ENCODE data around the gene EFCAB9.
"Not testable (repeated sequence)": the region's sequence is repeated elsewhere in the genome, so short reads cannot be mapped to it uniquely, and the experiment has no call there.

Gene EFCAB9

DNA sequence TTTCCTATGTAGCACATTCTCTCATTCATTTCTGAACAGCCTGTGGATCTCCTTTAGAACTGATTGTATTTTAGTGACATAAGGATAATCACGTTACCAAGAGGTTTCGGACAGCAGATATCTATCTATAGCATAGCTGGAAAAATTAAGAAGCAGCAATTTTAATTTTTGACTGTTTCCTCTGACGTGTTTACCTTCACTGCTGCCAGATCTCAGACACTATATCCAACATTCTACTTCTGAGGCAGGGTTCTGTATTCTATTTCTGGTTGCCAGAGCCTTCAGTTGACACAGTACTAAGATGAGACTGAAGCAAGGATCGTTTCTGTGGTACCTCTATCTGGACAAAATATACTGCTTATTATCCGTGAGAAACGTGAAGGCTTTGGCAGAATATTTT, at the start of gene EFCAB9:
Gene EFCAB9 (plus strand): TSS at position 301 of the 400 bp plus-strand sequence. CDS start 1 bp downstream, at position 302.
- peaks cover 10% of the 10 kb centered on the region for H3K4me1 Mint-ChIP-seq (ENCODE audit: low read depth)
- H3K27ac Mint-ChIP-seq: no peak within 1 kb of the TSS
- H3K36me3 Mint-ChIP-seq (ENCODE audit: low read depth): no peaks in the 10 kb centered on the region
- no peak within 1 kb of the TSS for H3K4me3 Mint-ChIP-seq
- intact Hi-C loops (cut with micrococcal nuclease): loop anchor here (10.0 kb wide), 1 partner anchor 279 kb away; no protein-coding TSS in a partner anchor
- H3K9me3 Mint-ChIP-seq: peaks cover 6% of the 10 kb centered on the region
- peaks cover 8% of the 10 kb centered on the region for H3K27me3 Mint-ChIP-seq

DNA sequence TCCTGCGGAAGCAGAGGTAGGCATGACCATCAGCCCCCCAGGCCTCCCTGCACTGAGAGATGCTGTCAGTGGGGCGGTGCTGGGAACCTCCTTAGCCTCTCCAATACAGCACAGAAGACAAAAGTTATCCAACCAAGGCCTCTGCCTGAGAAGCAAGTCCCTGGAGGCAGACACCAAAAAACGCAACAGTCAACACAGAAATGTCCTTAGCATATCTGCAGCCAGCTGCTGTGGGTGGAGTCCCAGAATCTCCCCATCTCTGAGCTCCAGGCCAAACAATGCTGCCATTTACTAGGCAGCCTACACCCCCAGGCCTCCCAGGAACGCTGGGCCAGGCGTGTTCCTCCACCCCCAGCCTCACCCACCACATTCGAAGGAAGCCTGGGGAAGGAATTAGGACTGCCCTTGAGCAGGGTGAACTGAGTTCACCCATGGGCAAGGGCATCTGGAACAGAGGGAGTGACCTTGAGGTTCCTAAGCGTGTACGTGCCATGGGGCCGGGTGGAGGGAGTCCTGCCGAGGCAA, 49.6 kb upstream of the EFCAB9 start:
- intact Hi-C loops (cut with micrococcal nuclease): no loop called here
- peaks cover 94% of the 10 kb centered on the region for H3K36me3 Mint-ChIP-seq (ENCODE audit: low read depth)
- no peak overlapping the region for H3K4me3 Mint-ChIP-seq
- H3K4me1 Mint-ChIP-seq (ENCODE audit: low read depth): peaks cover 79% of the 10 kb centered on the region
- H3K9me3 Mint-ChIP-seq: no peaks in the 10 kb centered on the region
- H3K27ac Mint-ChIP-seq: peak overlapping the region; percentile 35
- no peaks in the 10 kb centered on the region for H3K27me3 Mint-ChIP-seq

DNA sequence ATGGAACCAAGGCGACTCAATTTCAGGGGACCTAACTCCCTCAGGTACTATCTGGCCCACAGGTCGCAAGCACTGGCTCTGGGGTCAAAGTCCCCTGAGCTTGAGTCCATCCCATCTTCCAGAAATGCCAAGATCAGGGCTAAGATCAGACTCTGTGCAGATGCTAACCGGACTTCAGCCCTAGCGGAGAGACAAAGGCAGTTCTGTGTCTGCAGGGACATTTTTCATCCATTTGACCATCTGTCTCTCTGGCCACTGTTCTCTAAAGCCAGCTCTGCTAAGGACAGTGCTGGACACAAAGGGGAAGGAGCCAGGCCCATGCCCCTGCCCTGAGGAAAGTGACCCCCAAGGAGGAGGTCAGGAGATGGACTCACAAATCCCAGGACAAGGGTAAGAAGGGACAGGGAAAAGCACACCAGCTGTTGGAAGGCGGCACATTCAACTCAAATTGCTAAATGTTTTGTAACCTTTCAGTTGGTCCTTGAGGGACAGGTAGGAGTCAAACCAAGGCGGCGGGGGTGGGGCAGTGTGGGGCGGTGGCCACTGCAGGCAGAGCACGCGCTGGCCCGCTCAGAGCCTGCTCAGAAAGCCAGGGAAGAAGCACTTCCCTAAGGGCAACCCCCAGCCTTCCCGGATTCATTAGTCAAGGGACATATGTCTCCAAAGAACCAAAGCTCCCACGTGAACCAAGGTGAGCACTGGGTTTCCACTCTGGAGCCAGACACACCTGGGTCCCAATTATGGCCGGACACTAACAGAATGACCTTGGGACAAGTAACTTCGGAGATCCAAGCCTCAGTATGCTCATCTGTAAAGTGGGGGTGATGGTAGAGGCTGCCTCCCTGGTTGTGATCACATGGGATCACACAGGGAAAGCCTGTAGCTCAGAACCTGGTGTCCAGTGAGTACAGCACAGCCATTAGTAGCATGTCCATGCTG, 48.8 kb upstream of the EFCAB9 start:
- no peak overlapping the region for H3K4me3 Mint-ChIP-seq
- peaks cover 77% of the 10 kb centered on the region for H3K4me1 Mint-ChIP-seq (ENCODE audit: low read depth)
- H3K27me3 Mint-ChIP-seq: no peaks in the 10 kb centered on the region
- intact Hi-C loops (cut with micrococcal nuclease): no loop called here
- H3K36me3 Mint-ChIP-seq (ENCODE audit: low read depth): peaks cover 90% of the 10 kb centered on the region
- peak overlapping the region; percentile 35 for H3K27ac Mint-ChIP-seq
- H3K9me3 Mint-ChIP-seq: no peaks in the 10 kb centered on the region

DNA sequence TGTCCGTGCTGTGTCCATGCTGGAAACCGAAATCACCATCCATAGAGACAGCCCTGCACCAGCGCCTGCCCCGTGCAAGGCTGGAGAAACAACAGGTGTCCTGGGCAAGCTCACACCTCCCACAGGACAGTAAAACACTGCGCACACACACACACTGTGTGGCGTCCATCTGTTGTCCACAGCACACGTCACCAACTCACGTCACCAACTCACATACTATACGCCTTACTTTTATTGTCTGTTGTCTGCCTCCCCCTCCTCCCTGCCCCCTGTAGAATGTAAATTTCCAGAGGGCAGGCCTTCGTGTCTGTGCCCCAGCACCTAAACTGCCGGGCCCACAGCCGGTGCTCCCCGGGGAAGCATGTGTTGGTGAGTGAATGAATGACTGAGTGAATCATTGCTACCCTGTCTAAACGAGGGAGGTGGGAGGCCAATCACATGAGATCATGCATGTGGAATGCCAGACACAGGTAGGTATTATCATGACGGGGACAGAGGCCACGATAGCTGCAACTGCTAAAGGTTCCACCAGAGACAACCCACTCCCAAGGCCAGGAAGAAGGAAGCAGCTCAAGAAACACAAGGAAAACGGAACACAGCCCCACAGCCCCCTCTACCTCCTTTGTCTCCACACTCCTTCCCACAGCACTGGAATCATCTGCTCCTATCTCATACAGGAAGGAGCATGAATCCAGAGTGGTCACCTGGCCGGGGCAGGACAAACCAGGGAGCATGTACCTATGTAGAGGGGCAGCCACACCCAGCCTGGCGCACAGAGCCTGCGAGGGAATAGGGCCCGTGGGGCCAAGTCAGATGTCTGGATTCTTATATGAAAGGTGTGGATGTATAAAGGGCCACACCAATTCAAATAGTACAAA, 47.9 kb upstream of the EFCAB9 start:
- H3K4me1 Mint-ChIP-seq (ENCODE audit: low read depth): peaks cover 79% of the 10 kb centered on the region
- no peaks in the 10 kb centered on the region for H3K27me3 Mint-ChIP-seq
- intact Hi-C loops (cut with micrococcal nuclease): no loop called here
- no peaks in the 10 kb centered on the region for H3K9me3 Mint-ChIP-seq
- peaks cover 87% of the 10 kb centered on the region for H3K36me3 Mint-ChIP-seq (ENCODE audit: low read depth)
- no peak overlapping the region for H3K27ac Mint-ChIP-seq
- H3K4me3 Mint-ChIP-seq: no peak overlapping the region

DNA sequence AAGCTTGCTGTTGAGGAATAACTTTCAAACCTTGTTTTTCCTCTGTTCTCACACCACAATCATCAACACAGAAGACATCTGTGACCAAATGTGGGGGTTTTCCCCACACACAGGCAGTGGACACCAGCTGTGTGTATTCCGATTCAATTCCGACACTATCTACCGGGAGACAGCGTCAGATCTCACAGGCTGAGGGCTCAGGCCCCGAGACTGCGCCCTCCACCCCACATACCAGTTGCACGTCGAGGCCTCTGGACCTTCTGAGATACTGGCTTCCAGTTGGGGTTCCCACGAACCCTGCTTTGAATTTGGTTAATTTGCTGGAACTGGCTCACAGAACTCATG, 47.3 kb upstream of the EFCAB9 start:
- no peaks in the 10 kb centered on the region for H3K9me3 Mint-ChIP-seq
- H3K4me1 Mint-ChIP-seq (ENCODE audit: low read depth): peaks cover 84% of the 10 kb centered on the region
- H3K36me3 Mint-ChIP-seq (ENCODE audit: low read depth): peaks cover 87% of the 10 kb centered on the region
- no peaks in the 10 kb centered on the region for H3K27me3 Mint-ChIP-seq
- peak overlapping the region; percentile 39 for H3K27ac Mint-ChIP-seq
- intact Hi-C loops (cut with micrococcal nuclease): no loop called here
- no peak overlapping the region for H3K4me3 Mint-ChIP-seq

DNA sequence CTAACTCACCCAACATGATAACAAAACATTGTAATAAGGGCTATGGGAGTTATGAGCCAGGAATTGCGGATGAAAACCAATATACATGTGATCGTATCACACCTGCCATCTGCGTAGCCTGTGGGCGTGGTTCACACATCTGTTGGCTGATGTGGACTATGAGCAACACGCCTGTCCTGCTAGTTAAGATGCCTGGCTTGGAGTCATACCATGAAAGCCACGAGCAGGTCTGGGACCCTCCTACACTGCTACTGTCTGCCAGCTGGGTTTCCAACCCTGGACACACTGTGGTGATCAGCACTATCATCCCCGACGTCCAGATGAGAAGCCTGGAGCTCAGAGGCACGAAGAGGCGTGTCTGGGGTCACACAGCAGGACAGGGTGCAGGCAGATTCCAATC, 46.1 kb upstream of the EFCAB9 start:
- Mint-ChIP-seq H3K4me3 (no peak overlapping the region), H3K4me1 (ENCODE audit: low read depth) (peaks cover 88% of the 10 kb centered on the region)
- intact Hi-C loops (cut with micrococcal nuclease): no loop called here

DNA sequence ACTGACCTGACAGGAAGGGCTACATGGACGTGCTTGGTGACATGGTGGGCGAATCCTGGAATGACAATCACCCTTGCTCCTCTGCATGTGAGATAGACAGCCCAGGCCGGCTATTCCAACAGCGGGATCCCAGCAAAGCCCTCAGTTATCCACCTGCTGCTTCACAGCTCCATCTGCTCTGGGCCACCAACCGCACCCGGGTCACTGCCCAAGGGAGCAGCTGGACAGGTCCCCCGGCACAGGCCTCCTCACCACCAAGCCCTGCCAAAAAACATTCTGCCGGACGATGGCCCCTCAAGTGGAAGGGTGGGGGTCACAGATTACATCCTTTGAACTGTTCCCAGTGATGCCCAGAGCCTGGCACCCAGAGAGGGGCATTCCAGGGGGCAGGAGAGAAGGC, 45.6 kb upstream of the EFCAB9 start:
- no peaks in the 10 kb centered on the region for H3K9me3 Mint-ChIP-seq
- intact Hi-C loops (cut with micrococcal nuclease): no loop called here
- peaks cover 87% of the 10 kb centered on the region for H3K36me3 Mint-ChIP-seq (ENCODE audit: low read depth)
- no peaks in the 10 kb centered on the region for H3K27me3 Mint-ChIP-seq
- no peak overlapping the region for H3K27ac Mint-ChIP-seq
- H3K4me3 Mint-ChIP-seq: no peak overlapping the region
- peaks cover 88% of the 10 kb centered on the region for H3K4me1 Mint-ChIP-seq (ENCODE audit: low read depth)

More for the DNA sequence above, 46.1 kb upstream of the EFCAB9 start:
- no peak overlapping the region for H3K27ac Mint-ChIP-seq
- no peaks in the 10 kb centered on the region for H3K27me3 Mint-ChIP-seq
- peaks cover 89% of the 10 kb centered on the region for H3K36me3 Mint-ChIP-seq (ENCODE audit: low read depth)
- H3K9me3 Mint-ChIP-seq: no peaks in the 10 kb centered on the region

DNA sequence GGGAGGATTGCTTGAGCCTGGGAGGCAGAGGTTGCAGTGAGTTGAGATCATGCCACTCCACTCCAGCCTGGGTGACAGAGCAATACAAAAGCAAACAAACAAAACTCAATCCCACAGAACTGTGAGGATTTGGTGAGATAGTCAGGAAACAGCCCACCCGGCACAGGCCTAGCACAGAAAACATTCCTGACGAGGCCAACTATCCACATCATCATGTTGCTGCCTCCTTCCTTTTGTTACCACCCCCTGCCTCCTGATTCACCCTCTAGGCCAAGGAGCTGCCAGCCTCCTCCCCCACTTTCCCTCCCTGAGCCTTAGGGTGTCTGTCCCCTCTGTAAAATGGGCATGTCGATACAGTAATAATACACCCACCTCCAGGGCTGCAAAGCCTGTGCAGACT, 44.9 kb upstream of the EFCAB9 start:
- intact Hi-C loops (cut with micrococcal nuclease): no loop called here
- Mint-ChIP-seq H3K9me3 (no peaks in the 10 kb centered on the region), H3K27ac (no peak overlapping the region), H3K4me1 (ENCODE audit: low read depth) (peaks cover 88% of the 10 kb centered on the region), H3K27me3 (no peaks in the 10 kb centered on the region), H3K36me3 (ENCODE audit: low read depth) (peaks cover 87% of the 10 kb centered on the region), H3K4me3 (no peak overlapping the region)

DNA sequence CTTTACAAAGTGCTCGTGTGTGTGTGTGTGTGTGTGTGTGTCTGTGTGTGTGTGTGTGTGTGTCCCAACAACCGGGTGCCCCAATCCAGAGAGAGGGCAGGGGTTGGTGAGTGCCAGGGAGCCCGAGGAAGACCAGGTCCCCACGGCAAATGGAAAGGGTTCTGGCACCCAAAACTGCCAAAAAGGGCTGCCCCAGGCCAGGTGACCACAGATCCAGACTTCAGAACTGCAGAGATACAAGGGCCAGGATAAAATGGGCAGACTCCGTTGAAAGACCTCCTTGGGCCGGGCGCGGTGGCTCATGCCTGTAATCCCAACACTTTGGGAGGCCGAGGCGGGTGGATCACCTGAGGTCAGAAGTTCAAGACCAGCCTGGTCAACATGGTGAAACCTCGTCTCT, 44.5 kb upstream of the EFCAB9 start:
- H3K27ac Mint-ChIP-seq: peak overlapping the region; percentile 90
- H3K27me3 Mint-ChIP-seq; intact Hi-C loops (cut with micrococcal nuclease); H3K4me3 Mint-ChIP-seq; H3K9me3 Mint-ChIP-seq: not testable (repeated sequence)
- H3K36me3 Mint-ChIP-seq (ENCODE audit: low read depth): peaks cover 87% of the 10 kb centered on the region
- peaks cover 88% of the 10 kb centered on the region for H3K4me1 Mint-ChIP-seq (ENCODE audit: low read depth)

DNA sequence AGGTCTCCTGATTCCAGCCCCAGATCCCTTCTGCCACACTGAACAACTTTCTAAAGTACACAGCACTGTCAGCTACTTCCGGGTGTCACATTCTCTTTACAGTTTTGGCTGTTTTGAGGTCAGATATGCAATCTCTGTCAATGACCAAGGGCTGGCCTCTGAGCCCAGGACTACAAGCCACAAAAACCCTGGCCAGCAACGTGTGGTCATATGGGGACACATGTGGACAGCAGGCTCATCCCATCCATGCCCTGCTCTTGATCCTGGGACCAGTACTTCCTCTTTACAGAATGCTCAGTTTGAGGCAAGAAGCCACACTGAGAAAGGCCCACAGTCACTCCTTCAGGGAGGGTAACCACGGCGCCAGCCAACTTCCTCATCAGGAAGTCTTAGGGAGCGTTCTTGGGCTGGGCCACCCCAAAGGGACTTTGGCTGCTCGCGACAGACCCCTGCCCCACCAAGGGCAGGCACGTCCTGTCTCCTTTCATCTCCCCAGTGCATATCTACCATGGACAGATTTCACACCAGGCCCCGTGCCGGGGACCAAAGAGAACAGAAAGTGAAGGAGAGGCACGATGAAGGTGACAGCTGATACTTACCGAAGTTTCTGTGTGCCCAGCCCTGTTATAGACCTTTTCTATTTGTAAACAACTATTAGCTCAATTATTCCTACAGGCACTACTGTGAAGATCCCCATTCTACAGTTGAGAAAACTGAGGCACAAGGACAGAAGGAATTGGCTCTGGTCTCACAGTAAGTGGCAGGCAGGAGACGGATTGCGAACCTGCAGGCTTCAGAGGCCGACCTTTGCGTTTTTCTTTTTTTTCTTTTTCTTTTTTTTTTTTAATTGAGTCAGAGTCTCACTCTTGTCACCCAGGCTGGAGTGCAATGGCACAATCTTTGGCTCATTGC, 43.2 kb upstream of the EFCAB9 start:
- Mint-ChIP-seq H3K9me3 (no peaks in the 10 kb centered on the region), H3K4me3 (peak overlapping the region; percentile 58), H3K27me3 (no peaks in the 10 kb centered on the region), H3K4me1 (ENCODE audit: low read depth) (peaks cover 81% of the 10 kb centered on the region), H3K27ac (peak overlapping the region; percentile 90), H3K36me3 (ENCODE audit: low read depth) (peaks cover 92% of the 10 kb centered on the region)
- intact Hi-C loops (cut with micrococcal nuclease): loop anchor here (1.0 to 5.0 kb wide), 4 partner anchors 17 to 38 kb away; partner anchors contain the start of gene STK10

DNA sequence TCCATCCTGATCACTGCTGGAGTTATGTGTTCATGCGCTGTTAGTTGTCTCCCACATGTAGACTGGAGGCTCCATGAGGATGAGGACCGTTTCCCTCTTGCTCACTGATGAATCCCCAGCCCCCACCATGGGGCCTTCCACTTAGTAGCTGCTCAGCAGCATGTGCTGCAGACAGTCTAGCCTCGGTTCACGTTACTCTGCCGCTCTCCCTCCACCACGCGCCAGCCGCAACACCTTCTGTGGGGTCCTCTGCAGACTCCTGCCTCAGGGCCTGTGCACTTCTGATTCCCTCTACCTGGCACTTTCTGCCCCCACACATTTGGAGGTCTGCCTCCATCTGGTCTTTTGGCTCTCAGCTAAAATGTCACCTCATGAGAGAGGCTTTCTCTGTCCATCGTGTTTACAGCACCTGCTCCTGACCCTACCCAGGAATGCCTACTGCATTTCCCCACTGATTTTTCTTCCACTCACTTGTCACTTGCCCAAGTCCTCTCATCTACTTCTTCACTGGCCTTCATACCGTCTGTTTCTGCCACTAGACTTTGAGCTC, 42.2 kb upstream of the EFCAB9 start:
- intact Hi-C loops (cut with micrococcal nuclease): loop anchor here (5.0 kb wide), 1 partner anchor 39 kb away; no protein-coding TSS in a partner anchor
- Mint-ChIP-seq H3K27me3 (no peaks in the 10 kb centered on the region), H3K9me3 (no peaks in the 10 kb centered on the region), H3K27ac (peak overlapping the region; percentile 90), H3K4me3 (no peak overlapping the region), H3K4me1 (ENCODE audit: low read depth) (peaks cover 81% of the 10 kb centered on the region), H3K36me3 (ENCODE audit: low read depth) (peaks cover 92% of the 10 kb centered on the region)

DNA sequence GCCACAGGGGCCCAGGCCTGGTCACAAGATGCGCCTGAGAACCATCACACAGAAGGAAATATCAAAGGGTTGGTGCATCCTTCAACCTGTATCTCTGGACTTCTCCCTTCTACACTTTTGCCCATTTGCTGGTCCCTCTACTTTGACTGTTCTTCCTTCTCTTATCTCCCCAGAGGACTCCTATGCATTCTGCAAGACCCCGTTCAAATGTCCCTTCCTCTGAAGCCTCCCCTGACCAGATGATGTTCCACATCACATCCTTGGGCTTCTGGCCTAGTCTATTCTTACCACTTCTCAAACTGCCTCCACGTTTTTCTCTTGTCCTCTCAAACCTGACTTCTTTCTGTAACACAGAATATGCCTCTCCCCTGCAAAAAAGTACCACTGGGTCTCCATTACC, 40.3 kb upstream of the EFCAB9 start:
- Mint-ChIP-seq H3K9me3 (no peaks in the 10 kb centered on the region), H3K36me3 (ENCODE audit: low read depth) (peaks cover 91% of the 10 kb centered on the region), H3K27ac (peak overlapping the region; percentile 90), H3K27me3 (no peaks in the 10 kb centered on the region), H3K4me3 (peak overlapping the region; percentile 14), H3K4me1 (ENCODE audit: low read depth) (peaks cover 76% of the 10 kb centered on the region)
- intact Hi-C loops (cut with micrococcal nuclease): loop anchor here (5.0 kb wide), 1 partner anchor 41 kb away; no protein-coding TSS in a partner anchor

DNA sequence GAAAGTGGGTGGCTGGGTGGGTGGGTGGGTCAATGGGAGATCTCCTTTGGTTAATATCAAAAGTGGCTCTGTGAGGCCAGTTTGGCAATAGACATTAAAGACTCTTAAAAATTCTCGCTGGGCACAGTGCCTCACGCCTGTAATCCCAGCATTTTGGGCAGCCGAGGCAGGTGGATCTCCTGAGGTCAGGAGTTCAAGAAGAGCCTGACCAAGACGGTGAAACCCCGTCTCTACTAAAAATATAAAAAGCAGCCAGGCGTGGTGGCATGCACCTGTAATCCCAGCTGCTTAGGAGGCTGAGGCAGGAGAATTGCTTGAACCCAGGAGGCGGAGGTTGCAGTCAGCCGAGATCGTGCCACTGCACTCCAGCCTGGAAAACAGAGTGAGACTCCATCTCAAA, 38.9 kb upstream of the EFCAB9 start:
- peaks cover 70% of the 10 kb centered on the region for H3K4me1 Mint-ChIP-seq (ENCODE audit: low read depth)
- not testable (repeated sequence) for H3K27ac Mint-ChIP-seq, H3K4me3 Mint-ChIP-seq

More for the DNA sequence above, 38.9 kb upstream of the EFCAB9 start:
- H3K36me3 Mint-ChIP-seq (ENCODE audit: low read depth): peaks cover 88% of the 10 kb centered on the region
- H3K9me3 Mint-ChIP-seq; H3K27me3 Mint-ChIP-seq; intact Hi-C loops (cut with micrococcal nuclease): not testable (repeated sequence)
